ENCODE results near the gene CATSPER2.
"Not testable (repeated sequence)": the region's sequence is repeated elsewhere in the genome, so short reads cannot be mapped to it uniquely, and the experiment has no call there.

- not testable (repeated sequence) for TF ChIP-seq CTCF, POLR2A (IDR thresholded peaks at IDR 0.05)
Observed at GRCh38 chr15:43589778-43590466, 58.7 kb downstream of the CATSPER2 start, which contains the start of gene PPIP5K1.

Measured in adrenal gland (tissue), 5 donors.